B cell (primary cell): ENCODE measurements around the gene FMN2.

Experiments used
- CTCF ChIP-seq: fragments of 200-600 bp; IDR thresholded peaks from one replicate; pipeline ENCODE4 v1.8.0; 2022; ENCODE audit warnings: antibody characterized with exemption, mild to moderate bottlenecking
- EZH2 ChIP-seq: IDR thresholded peaks from 2 replicates; pipeline ENCODE4 v1.6.1; 2012; ENCODE audit warnings: borderline replicate concordance, low read depth, mild to moderate bottlenecking, moderate library complexity, low read length; ENCODE audit not compliant: insufficient read depth, poor library complexity, severe bottlenecking

- TF ChIP-seq CTCF (no peak), EZH2 (no peak)
Measured at GRCh38 chr1:240199758-240200645, 108.3 kb downstream of the FMN2 start.
